Sigmoid colon (tissue), 3 donors: ENCODE results near the gene NPHP4.

ENCODE experiments used
- POLR2A ChIP-seq, 2 donors: fragments of 450-650 bp; IDR thresholded peaks; one replicate each; pipeline ENCODE4 v1.6.1; 2016; ENCODE audit warnings: antibody characterized with exemption in 2 of 2, mild to moderate bottlenecking in 2 of 2, moderate library complexity in 2 of 2
- TF ChIP-seq, protein P1 (sequence below), 4 experiments: fragments of 450-650 bp in 3 of 4; fragments of 200-600 bp in 1 of 4; IDR thresholded peaks; one replicate each; pipeline ENCODE4 v1.5.1; 2016 to 2019; ENCODE audit warnings: antibody characterized with exemption in 4 of 4, mild to moderate bottlenecking in 3 of 4, moderate library complexity in 2 of 4

DNA sequence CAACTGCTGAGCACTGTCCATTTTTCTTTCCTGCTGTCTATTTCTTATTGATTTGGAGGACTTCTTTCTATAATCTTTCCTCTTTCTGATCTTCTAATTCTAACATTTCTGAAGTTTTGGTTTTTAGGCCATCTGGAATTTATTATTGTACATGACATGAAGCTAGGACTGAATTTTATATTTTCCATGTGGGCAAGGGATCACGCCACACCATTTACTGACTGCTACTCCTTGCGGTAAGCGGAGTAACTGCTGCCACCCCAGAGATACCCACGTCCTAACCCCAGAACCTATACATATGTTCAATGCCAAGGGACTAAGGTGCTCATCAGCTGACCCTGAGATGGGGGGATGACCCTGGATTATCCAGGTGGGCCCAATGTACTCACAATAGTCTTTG is 70.6 kb downstream of the NPHP4 start:
- no peak for TF ChIP-seq POLR2A (IDR thresholded peaks at IDR 0.05)
- TF ChIP-seq, protein P1, sequence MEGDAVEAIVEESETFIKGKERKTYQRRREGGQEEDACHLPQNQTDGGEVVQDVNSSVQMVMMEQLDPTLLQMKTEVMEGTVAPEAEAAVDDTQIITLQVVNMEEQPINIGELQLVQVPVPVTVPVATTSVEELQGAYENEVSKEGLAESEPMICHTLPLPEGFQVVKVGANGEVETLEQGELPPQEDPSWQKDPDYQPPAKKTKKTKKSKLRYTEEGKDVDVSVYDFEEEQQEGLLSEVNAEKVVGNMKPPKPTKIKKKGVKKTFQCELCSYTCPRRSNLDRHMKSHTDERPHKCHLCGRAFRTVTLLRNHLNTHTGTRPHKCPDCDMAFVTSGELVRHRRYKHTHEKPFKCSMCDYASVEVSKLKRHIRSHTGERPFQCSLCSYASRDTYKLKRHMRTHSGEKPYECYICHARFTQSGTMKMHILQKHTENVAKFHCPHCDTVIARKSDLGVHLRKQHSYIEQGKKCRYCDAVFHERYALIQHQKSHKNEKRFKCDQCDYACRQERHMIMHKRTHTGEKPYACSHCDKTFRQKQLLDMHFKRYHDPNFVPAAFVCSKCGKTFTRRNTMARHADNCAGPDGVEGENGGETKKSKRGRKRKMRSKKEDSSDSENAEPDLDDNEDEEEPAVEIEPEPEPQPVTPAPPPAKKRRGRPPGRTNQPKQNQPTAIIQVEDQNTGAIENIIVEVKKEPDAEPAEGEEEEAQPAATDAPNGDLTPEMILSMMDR (IDR thresholded peaks at IDR 0.05) = no peak
